HG03095 (cell line): ENCODE results near the gene RAB23.
"Not testable (repeated sequence)": the region's sequence is repeated elsewhere in the genome, so short reads cannot be mapped to it uniquely, and the experiment has no call there.

ENCODE experiments used
- ATAC-seq: cut with Tn5 transposase; IDR thresholded peaks from one replicate; pipeline ENCODE4 v1.9.1; 2021; ENCODE audit warnings: moderate library complexity; ENCODE audit not compliant: unreplicated experiment

Gene RAB23

DNA sequence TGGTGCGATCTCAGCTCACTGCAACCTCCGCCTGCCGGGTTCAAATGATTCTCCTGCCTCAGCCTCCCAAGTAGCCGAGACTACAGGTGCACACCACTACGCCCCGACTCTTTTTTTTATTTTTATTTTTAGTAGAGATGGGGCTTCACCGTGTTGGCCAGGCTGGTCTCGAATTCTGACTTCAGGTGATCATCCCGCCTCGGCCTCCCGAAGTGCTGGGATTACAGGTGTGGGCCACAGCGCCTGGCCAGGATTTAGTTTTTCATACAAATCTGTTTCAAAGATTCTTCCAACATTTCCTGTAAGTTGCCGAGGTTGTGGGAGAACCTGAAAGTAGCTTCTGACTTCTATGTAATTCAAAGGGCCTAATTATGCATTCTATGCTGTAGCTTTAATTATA lies 21.4 kb upstream of the RAB23 start:
- ATAC-seq, result not testable (repeated sequence)

DNA sequence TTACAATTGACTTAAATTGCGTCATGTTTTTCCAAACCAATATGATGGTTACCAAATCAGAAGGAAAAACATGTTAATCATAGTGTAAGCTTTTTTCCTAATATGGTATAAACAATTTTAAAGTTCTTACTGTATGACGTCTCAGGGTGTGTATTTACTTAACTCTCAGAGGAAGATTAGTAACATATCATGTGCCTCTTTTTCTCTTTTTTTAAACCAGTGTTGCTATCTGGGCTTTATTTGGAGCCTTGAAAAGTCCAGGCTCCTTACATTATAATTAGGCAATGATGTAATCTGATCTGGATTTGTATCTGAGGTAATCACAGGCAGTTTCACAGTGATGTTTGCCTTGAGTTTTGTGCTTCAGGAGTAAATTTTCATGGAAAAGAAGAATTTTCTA lies 20.4 kb upstream of the RAB23 start:
- no peak for ATAC-seq

DNA sequence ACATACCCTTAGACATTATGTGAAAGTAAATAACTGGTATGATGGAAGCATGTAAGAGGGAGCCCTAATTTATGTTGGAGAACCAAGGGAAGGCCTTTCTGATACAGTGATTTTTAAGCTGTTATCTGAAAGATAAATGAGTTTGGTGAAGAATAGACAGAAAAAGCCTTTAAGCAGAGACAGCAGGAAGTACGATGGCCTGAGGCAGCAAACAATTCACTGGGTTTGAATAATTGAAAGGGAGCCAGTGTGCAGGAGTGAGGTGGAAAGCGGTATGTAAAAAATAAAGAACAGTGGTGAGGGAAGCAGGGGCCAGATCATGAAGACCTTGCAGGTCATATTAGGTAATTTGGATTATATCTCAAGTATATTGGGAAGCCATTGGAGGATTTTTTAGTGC lies 4.1 kb upstream of the RAB23 start:
- ATAC-seq, result no peak

DNA sequence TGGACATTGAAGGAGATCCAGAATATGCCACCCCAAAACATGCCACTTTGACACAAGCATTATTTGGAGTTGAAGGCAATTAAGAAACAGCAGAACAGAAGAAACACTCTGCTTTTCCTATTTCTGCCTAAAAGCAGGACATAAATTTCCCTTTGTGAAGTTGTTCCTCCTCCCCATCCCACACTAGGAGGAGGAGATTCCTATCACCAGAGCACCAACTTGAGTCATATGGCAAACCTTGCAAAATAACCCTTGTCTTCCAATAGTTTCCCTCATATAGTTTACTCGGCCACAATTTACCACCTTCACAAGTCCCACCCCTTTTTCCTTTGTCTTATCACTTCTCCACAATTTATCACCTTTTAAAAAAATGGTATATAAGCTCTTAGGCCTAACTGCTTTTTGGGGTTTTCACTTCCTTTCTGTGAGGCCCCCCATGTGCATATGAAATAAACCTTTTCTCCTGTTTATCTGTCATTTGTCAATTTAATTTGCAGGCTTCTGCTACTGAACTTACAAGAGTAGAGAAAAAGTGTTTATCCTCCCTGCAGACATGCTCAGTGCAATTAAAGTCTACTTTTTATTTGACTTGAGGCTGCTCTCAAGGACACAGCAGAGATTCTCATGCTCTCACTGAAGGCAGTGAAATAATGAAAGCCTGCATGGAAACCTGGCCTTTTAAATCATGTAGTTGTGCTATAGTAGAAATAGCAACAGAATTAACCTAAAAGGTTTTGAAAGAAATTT lies 2.8 kb upstream of the RAB23 start:
- no peak for ATAC-seq

DNA sequence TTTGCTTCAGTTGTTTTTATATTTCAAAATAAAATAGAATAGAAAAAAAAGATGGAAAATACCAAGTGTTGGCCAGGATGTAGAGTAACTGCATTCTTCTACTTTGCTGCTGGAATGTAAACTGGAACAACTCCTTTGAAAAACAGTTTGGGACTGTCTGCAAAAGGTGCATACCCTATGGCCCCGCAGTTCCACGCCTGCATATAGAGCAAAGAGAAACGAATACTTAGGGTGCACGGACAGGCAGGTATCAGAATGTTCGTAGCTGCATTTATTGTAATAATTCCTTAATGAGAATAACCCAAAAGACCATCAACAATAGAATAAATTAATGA lies 603 bp upstream of the RAB23 start:
- no peak for ATAC-seq

DNA sequence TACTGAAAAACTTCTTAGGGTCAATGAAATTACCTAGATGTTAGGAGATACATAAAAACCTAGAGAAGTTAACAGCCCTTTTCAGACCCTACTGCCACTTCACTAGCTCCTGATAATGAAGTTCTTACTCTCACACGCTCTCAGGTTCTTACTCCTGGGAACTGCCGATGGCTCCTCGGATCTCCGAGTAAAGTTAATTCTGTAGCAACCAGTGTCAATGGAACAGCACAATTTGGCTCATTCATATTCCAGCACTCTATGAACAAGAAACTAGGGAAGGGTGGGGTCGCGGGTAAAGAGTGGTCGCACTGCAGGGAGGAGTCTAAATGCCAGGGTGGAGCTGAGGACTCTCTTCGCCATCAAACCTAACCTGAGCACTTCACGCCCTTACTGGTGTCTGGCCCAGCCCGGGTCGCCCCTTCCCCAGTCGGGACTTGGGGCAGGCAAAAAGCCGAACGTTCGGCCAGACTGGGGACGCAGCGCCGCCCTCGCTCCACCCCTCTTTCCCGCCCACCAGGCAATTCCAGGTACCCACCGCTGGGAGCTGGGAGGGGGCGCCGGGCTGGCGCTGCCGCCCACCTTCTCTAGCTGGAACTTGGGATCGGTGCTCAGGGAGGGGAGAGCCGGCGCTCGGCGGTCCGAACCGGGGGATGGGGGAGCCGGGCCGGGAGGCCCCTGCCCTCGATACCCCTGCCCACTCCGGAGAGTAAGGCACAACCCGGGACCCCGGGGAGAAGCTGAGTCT lies 744 bp downstream of the RAB23 start:
- ATAC-seq, result peak; percentile 72

DNA sequence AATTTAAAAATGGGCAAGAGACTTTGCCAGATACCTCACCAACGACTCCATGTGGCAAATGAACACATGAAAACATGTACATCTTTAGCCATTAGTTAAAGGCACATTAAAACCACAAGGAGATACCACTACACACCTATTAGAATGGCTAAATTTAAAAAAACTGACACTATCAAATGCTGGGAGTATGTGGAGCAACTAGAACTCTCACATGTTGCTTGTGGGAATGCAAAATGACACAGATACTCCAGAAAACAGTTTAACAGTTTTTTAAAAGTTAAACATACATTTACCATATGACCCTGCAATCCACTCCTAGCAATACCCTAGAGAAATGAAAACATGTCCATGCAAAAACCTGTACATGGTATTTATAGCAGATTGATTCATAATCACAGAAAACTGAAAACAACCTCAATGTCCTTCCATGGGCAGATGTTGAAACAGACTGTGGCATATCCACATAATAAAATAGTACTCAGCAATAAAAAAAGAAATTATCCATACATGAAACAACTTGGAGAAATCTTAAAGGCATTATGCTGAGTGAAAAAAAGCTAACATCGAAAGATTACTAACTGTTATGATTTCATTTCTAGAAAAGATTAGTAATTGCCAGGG lies 1.9 kb downstream of the RAB23 start:
- no peak for ATAC-seq

DNA sequence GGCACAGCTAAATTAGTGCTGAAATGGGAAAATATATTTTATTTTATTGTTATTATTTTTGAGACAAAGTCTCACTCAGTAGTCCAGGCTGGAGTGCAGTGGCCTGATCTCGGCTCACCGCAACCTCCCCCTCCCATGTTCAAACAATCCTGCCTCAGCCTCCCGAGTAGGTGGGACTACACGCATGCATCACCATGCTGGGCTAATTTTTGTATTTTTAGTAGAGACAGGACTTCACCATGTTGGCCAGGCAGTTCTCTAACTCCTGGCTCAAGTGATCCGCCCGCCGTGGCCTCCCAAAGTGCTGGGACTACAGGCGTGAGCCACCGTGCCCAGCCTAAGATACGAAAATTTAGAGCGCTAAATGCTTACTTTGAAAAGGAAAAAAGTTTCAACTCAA lies 4.8 kb downstream of the RAB23 start:
- ATAC-seq, result no peak

DNA sequence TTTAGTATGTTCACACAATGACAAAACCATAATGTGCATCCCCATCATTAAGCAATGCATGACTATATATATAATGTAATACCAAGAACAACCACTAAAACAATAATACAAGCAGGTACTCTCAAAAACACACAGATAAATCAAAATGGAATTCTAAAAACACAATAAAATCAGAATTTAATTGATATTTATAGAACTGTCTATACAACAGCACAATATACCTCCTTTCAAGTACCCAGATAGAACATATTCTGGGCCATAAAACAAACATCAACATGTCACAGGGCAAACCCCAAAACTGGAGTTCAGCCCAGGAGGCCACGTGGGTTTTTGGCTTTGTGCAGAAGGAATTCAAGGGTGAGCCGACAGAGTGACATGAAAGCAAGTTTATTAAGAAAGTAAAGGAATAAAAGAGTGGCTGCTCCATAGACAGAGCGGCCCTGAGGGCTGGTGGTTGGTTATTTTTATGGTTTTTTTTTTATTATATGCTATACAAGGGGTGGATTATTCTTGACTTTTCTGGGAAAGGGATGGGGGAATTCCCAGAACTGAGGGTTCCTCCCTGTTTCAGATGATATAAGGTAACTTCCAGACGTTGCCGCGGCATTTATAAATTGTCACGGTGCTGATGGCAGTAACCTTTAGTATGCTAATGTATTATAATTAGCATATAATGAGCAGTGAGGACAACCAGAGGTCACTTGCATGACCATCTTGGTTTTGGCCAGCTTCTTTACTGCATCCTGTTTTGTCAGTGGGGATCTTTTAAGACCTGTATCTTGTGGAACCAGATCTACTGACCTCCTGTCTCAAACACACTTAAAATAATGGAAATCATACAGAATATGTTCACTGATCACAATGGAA lies 5.6 kb downstream of the RAB23 start:
- ATAC-seq, result no peak

DNA sequence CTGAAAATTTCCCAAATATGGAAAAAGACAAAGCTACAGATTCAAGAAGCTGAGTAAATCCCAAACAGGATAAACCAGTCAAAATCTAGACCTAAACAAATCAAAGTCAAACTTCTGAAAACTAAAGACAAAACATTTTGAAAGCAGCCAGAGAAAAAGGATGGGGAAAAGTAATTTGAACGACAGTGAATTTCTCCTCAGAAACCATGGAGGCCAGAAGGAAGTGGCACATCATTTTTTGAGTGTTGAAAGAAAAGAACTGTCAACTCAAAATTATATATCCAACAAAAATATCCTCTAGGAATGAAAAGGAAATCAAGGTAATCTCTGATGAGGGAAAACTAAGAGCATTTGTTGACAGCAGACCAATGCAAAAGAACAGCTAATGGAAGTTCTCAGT lies 6.8 kb downstream of the RAB23 start:
- no peak for ATAC-seq

DNA sequence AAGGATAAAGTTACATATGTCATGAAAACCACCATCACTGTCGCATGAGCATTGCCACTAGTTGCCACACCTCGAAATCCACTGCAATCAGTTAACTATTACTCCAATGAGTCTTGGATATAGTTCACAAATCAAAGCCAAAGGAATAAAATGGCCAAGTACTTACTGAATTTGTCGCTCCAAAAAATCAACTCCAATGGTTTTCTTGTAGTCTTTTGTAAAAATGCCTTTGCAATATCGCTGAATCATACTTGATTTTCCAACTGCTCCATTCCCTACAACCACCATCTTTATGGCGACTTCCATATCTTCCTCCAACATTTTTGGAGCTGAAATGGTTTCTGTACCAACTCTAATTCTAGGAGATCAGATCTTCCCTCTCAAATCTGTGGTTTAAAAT lies 12.0 kb downstream of the RAB23 start:
- ATAC-seq, result no peak

DNA sequence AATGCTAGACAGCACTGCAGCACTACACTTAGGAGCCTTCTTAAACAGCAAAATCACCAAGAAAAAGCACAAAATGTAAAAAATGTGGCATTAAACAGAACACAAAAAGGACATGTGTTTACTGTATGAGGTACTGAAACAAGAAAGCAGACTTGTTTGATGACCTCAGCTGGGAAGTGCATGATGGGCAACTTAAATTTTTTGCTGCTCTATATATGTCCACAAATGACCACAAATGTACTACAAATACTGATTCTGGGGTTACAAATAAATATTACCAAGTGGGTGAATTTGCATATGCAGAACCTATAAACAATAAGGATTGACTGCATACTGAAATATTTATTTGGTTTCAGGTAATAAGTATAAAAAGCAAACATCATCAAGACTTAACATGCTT lies 13.1 kb downstream of the RAB23 start:
- no peak for ATAC-seq

DNA sequence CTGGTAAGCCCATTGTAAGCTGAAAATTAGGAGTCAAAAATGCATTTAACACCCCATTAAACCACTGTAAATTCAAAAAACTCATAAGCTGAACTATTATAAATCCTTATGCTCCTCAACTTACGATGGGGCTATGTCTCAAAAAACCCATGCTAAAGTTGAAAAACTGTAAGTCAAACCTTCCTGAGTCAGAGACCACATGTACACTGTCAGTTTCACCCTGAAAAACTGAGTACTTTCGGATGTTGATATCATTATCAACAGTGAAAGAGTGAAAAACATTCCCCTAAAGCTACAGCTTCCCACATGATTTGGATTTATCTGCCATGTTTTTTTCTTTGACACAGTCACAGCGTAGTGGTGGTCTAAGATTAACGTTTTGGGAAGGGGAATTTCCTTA lies 14.2 kb downstream of the RAB23 start:
- no peak for ATAC-seq

DNA sequence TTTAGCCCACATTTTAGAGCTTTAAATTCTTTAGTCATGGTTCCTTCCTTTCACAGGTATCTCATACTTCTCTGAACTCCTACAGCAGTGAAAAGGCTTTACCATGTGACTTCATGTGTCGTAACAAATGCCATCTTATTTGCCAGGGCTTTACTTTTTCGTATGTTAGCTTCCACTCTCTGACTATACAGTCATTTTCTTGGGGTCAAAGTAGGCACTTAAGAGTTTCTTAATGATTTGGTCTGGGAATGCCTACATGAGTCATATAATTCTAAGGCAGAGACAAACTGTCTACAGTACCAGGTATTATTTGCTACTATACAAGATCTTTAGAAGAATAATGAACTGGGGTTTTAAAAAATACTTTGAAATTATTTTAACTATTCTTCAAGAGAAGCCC lies 15.0 kb downstream of the RAB23 start:
- ATAC-seq, result no peak

DNA sequence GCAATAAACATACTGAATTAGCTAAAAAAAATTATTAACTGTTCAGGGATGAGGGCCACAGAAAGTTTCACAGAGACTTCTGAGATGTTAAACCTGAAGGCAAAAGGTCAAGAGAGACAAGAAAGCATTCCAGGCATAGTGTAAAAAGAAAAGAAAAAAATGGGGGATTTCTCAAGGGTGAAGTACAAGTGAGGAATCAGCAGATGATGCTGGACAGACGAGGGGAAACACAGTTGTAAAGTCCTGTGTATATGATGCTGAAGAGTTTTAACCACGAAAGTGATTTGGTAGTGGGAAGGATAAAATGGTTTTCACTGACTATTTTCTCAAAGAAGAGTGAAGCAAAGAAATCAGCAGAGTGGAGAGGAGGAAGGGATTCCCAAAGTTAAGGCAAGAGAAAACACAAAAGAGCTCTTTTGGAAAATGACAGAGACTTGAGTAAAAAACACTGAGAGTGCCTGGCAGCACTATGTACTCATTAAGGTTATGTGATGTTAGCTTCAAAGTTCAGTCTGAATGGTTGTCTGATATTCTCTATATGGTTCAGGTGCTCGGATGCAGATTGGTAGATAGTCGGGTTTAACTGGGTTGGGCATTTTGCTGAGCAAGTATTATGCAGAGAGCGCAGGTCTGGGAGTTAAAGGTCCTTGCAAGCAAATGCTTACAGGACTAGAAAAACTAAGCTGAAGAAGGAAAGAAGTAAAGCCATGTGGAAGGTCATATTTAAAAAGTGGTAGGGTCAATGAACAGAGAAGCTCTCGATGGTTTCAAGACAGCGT lies 16.4 kb downstream of the RAB23 start:
- peak; percentile 48 for ATAC-seq

DNA sequence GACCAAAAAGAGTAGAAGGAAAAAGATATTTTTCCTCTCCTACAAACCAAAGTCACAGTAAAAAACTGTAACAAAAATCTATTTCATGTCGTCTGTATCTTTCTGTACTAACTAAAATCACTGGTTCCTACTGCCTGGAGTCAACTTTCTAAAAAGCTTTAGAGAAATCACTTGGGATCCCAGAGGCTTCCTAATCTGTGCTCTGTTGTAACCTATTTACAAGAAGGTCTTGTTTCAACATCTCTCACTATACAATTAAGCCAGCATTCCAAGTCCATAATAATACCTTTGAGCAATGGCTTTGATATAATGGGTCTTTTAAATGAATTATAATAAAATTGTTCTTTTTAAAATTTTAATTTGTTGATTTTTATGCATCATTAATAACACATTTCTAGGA lies 20.4 kb downstream of the RAB23 start:
- ATAC-seq, result no peak

DNA sequence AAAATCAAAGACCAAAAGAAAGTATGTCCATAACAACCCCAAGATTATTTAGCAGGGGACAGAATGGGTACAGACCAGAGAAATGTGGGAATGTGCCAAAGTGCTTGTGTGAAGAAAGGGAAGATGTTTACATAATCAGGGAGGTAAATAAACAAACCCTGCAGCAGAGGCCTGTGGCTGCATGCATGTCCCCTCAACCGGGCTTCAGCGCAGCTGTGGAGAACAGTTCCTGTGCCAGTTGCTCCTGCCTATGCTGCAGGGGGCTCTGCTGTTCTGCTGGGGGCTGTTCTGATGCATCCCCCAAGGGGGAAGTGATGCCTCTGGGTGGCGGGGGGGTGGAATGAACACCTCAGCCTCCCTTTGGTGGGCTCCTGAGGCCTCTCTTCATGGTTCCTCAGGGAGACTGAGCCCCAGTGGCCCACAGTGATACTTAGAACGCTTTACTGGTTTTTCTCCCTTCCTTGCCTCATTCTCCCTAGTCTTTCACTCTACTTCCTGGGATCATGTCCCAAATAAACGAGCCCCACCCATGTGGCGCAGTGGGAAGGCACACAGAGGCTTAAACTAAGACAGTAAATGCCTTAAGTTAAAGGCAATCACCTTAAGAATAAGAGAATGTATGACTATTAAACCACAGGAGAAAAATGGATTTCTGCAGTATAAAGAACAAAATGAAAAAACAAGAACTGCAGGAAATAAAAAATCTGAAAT lies 23.0 kb downstream of the RAB23 start:
- no peak for ATAC-seq

DNA sequence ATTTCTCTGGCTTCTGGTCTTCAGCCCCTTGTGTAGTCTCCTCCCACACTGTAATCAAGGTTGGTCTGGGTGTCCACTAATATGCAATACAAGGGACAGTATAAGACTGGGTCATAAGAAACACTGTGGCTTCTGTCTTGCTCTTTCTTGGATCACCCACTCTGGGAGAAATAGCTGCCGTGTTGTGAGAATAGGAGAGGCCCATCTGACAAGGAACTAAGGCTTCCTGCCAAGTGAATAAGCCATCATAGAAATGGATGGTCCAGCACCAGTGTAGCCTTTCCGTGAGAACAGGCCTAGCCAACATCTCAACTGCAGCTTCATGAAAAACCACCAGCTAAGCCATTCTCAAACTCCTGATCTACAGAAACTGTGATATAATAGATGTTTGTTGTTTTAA lies 26.6 kb downstream of the RAB23 start:
- ATAC-seq, result no peak

DNA sequence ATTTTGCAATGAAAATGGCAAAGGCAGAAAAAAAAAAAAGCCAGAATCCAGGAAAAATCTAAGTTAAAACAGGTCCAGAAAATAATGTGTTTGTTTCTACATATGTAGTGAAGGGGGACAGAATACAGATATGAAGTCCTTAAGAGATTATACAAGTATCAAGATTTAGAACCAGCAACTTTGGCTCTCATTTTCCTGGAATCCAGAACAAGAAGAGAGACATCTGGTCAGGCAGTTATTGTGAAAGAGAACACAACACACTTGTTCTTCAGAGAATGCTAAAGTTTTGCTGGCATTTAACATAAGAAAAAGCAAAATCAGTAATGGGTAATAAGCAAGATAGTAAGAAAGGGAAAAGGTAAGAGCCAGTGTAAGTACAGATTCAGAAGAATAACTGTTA lies 28.9 kb downstream of the RAB23 start:
- ATAC-seq, result no peak

DNA sequence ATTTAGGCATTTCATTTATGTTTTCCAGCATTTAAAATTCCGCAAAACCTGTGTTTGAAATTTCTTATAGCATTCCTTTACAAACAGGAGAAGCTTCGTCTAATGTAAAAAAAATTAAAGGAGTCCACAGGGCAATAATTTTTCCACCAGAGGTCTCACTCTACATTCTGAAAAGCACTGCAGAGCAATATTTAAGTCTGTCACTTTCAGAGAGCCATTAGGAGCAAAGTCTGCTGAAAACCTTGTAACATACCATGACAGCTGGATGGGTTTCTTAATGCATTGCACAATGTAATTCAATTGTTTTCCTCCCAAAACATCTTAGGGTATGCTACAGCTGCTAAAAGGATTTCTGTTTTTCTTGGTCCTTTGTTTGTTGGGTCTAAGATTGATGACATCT lies 32.0 kb downstream of the RAB23 start:
- ATAC-seq, result no peak
